Epithelial cell of esophagus (primary cell): ENCODE measurements around the gene U2AF1L4.

Experiments
- DNase-seq: peaks from one replicate; pipeline ENCODE4 v3.0.0; 2010; ENCODE audit warnings: low read depth
- H3K4me3 ChIP-seq: 2 replicates; pipeline ENCODE4 v1.5.1; 2011; ENCODE audit warnings: mild to moderate bottlenecking, low read length, control low read depth
- TF ChIP-seq, protein P1 (sequence below): IDR thresholded peaks from 2 replicates; pipeline ENCODE4 v1.5.1; 2011; ENCODE audit warnings: low read depth, mild to moderate bottlenecking, low read length, control low read depth, inconsistent platforms; ENCODE audit not compliant: insufficient read depth; ENCODE audit errors: missing control alignments

The U2AF1L4 gene

DNA sequence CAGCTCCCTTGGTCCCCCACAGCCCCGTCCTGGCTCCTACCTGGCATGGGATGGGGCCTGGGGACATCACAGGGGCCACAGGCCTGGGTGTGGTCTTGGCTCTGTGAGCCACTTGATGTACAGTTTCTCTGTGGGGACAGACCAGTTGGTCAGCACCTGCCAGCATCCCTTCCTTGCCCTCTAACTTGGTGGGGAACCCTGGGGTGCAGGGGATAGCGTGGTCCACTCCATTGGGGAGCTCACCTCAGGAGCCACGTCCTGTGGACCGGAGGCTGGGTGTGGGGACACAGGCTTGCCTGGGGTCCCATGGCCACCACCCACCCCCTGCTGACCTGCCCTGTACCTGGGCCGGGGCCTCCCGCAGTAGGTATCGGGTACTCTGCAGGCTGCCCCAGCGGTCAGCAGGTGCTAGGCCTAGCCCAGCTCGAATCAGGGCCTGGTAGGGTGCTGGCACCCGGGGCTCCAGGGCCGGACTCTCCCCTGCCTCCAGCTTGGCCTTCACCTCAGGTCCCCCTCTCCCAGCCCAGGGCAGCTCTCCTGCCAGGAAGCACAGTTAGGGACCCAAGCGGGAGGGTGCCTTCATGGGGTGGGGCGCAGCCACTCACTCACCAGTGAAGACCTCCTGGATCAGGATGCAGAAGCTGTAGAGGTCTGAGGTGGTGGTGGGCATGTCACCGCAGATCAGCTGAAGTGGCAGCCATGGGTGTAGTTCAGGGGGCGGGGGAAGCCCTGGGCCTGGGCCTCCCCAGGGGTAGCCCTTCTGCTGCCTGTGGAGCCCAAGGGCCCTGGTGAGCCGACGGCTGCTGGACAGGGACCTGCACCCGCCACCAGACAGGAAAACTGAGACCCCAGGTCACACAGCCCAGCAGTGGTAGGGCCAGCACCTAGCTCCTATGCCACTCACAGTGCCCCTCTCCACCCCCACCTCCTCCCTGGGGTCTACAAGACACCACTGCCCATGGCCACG, 45.0 kb upstream of the U2AF1L4 start:
- TF ChIP-seq, protein P1, sequence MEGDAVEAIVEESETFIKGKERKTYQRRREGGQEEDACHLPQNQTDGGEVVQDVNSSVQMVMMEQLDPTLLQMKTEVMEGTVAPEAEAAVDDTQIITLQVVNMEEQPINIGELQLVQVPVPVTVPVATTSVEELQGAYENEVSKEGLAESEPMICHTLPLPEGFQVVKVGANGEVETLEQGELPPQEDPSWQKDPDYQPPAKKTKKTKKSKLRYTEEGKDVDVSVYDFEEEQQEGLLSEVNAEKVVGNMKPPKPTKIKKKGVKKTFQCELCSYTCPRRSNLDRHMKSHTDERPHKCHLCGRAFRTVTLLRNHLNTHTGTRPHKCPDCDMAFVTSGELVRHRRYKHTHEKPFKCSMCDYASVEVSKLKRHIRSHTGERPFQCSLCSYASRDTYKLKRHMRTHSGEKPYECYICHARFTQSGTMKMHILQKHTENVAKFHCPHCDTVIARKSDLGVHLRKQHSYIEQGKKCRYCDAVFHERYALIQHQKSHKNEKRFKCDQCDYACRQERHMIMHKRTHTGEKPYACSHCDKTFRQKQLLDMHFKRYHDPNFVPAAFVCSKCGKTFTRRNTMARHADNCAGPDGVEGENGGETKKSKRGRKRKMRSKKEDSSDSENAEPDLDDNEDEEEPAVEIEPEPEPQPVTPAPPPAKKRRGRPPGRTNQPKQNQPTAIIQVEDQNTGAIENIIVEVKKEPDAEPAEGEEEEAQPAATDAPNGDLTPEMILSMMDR, result no peak
- DNase-seq, result no peak
- H3K4me3 ChIP-seq, result no peak overlapping the region

DNA sequence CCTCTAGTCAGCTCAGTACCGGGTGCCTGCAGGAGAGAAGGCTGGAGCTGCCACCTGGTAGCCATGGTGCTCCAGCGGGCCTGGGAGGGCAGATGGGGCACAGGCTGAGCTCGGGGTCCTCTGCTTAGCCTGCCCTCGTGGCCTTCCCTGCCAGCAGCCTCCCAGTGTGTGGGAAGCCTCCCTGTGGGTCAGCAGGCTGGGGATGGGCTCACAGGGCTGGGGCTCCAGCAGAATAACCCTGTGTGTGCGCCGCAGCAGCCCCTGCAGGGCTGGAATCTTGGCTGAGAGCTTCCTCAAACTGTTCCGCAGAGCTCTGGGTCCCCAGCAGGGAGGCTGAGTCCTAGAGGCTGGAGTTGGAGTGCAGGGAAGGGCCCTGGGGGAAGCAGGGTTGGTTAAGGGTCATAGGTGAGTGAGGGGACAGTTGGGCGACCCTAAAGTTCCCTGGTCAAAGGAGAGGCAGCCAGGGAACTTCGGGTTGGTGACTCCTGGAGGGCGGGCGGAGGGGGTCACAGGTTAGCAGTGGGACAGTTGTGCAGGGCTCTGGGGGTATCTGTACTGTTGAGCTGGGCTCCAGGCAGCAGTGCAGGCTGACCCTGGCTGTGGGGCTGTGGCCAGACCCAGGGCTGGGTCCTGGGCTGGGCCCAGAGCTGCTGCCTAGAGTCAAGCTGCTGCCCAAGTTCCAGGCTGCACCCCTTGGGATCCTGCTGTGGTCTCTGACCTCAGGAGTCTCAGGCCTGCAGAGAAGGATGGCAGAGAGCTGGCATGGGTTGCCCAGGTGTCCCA, 44.2 kb upstream of the U2AF1L4 start:
- TF ChIP-seq, protein P1, result no peak
- no peak overlapping the region for H3K4me3 ChIP-seq
- DNase-seq, result no peak

DNA sequence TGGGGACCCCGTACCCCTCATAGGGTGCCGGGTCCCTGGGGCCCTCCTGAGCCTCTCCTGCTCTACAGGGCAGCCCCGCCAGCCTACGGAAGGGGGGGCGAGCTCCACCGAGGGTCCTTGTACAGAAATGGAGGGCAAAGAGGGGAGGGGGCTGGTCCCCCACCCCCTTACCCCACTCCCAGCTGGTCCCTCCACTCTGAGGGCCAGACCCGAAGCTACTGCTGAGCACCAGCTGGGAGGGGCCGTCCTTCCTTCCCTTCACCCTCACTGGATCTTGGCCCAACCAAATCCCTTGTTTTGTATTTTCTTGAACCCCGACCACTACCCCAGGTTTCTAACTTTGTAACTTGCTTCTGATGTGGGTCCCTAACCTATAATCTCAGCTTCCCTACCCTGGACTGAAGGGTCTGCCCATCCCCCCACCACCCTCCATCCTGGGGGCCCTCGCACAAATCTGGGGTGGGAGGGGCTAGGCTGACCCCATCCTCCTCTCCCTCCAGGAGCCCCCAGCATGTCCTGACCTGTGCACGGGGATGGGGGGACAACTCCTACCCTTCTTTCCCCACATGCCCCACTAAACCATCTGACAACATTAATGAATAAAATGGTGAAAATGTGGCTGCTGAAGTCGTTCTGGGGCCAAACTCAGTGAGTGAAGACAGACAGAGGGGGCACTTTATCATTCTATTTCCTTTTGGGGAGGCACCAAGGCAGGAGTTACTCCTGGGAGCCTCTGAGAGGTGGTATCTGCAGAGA, 43.2 kb upstream of the U2AF1L4 start:
- H3K4me3 ChIP-seq, result no peak overlapping the region
- DNase-seq, result no peak
- TF ChIP-seq, protein P1, result no peak

DNA sequence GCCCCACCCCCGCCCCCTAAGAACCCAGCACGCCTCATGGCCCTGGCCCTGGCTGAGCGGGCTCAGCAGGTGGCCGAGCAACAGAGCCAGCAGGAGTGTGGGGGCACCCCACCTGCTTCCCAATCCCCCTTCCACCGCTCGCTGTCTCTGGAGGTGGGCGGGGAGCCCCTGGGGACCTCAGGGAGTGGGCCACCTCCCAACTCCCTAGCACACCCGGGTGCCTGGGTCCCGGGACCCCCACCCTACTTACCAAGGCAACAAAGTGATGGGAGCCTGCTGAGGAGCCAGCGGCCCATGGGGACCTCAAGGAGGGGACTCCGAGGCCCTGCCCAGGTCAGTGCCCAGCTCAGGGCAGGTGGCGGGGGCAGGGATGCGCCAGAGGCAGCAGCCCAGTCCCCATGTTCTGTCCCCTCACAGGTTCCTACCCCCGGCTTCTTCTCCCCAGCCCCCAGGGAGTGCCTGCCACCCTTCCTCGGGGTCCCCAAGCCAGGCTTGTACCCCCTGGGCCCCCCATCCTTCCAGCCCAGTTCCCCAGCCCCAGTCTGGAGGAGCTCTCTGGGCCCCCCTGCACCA, 42.1 kb upstream of the U2AF1L4 start:
- no peak for DNase-seq
- no peak overlapping the region for H3K4me3 ChIP-seq
- TF ChIP-seq, protein P1, result no peak

DNA sequence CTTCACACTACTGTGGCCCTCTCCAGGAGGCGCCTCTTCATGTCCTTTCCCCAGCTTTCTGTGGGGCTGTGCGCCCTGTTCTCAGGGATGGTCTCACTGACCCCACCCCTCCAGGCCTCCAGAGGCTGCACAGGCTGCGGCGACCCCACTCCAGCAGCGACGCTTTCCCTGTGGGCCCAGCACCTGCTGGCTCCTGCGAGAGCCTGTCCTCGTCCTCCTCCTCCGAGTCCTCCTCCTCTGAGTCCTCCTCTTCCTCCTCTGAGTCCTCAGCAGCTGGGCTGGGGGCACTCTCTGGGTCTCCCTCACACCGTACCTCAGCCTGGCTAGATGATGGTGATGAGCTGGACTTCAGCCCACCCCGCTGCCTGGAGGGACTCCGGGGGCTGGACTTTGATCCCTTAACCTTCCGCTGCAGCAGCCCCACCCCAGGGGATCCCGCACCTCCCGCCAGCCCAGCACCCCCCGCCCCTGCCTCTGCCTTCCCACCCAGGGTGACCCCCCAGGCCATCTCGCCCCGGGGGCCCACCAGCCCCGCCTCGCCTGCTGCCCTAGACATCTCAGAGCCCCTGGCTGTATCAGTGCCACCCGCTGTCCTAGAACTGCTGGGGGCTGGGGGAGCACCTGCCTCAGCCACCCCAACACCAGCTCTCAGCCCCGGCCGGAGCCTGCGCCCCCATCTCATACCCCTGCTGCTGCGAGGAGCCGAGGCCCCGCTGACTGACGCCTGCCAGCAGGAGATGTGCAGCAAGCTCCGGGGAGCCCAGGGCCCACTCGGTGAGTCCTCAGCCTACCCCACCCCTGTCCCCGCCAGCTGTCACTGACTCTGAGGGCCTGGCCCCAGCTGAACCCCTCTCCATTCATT, 41.3 kb upstream of the U2AF1L4 start:
- TF ChIP-seq, protein P1, result no peak
- DNase-seq, result no peak
- no peak overlapping the region for H3K4me3 ChIP-seq

DNA sequence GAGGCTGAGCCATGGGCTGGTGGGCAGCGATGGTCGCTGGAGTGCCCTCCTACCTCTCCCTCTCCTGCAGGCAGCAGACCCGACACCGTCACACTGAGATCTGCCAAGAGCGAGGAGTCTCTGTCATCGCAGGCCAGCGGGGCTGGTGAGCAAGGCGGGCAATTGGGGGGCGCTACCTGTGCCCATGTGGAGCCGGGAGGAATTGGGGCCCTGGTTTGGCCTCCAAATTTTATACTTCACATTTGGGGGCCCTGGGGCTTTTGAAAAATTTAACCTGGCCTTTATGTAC, 40.1 kb upstream of the U2AF1L4 start:
- no peak overlapping the region for H3K4me3 ChIP-seq
- TF ChIP-seq, protein P1, result no peak
- no peak for DNase-seq
